Neural cell (in vitro differentiated cells): Measurements from ENCODE around the gene LTN1.

Source experiments
- EP300 ChIP-seq: fragments of 450-650 bp; conservative IDR thresholded peaks from 2 replicates; pipeline ENCODE4 v1.6.1; 2014; ENCODE audit warnings: antibody characterized with exemption, mild to moderate bottlenecking, moderate library complexity; ENCODE audit not compliant: poor library complexity, severe bottlenecking
- EZH2 ChIP-seq: fragments of 200-600, 300-800 bp; shearing (Covaris generic), sonication (generic); IDR thresholded peaks from 2 replicates; pipeline ENCODE4 v1.6.1; 2014; ENCODE audit warnings: antibody characterized with exemption, low read length, borderline replicate concordance, mild to moderate bottlenecking; ENCODE audit not compliant: insufficient read depth, poor library complexity, severe bottlenecking
- MXI1 ChIP-seq: fragments of 450-650 bp; conservative IDR thresholded peaks from 2 replicates; pipeline ENCODE4 v1.6.1; 2014; ENCODE audit warnings: antibody characterized with exemption, mild to moderate bottlenecking; ENCODE audit not compliant: poor library complexity, severe bottlenecking
- POLR2AphosphoS5 ChIP-seq: IDR thresholded peaks from 2 replicates; pipeline ENCODE4 v1.6.1; 2012
- RAD21 ChIP-seq: fragments of 450-650 bp; conservative IDR thresholded peaks from 2 replicates; pipeline ENCODE4 v1.6.1; 2014; ENCODE audit warnings: antibody characterized with exemption, mild to moderate bottlenecking, moderate library complexity
- SMC3 ChIP-seq: fragments of 450-650 bp; conservative IDR thresholded peaks from 2 replicates; pipeline ENCODE4 v1.6.1; 2014; ENCODE audit warnings: antibody characterized with exemption, mild to moderate bottlenecking, moderate library complexity; ENCODE audit not compliant: poor library complexity
- TF ChIP-seq, protein P1 (sequence below): IDR thresholded peaks from 2 replicates; pipeline ENCODE4 v1.6.1; 2012; ENCODE audit warnings: borderline replicate concordance
- TF ChIP-seq, protein P2 (sequence below): fragments of 450-650 bp; IDR thresholded peaks from 2 replicates; pipeline ENCODE4 v1.5.1; 2014; ENCODE audit warnings: antibody characterized with exemption, mild to moderate bottlenecking, moderate library complexity; ENCODE audit not compliant: poor library complexity, severe bottlenecking

DNA sequence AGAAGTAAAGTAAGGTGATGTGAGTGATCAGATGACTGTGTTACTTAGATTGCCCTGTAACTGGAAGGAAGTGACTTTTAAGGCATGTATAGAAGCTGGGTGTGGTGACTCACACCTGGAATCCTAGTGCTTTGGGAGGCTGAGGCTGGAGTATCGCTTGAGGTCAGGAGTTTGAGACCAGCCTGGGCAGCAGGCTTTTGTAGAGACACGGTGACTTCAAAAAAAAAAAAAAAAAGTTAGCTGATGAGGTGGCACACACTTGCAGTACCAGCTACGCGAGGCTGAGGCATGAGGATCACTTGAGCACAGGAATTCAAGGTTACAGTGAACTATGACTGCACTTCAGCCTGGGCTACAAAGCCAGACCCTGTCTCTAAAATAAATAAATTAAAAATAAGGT is 29.5 kb upstream of the LTN1 start:
- TF ChIP-seq EP300 = no peak
- TF ChIP-seq, protein P1, sequence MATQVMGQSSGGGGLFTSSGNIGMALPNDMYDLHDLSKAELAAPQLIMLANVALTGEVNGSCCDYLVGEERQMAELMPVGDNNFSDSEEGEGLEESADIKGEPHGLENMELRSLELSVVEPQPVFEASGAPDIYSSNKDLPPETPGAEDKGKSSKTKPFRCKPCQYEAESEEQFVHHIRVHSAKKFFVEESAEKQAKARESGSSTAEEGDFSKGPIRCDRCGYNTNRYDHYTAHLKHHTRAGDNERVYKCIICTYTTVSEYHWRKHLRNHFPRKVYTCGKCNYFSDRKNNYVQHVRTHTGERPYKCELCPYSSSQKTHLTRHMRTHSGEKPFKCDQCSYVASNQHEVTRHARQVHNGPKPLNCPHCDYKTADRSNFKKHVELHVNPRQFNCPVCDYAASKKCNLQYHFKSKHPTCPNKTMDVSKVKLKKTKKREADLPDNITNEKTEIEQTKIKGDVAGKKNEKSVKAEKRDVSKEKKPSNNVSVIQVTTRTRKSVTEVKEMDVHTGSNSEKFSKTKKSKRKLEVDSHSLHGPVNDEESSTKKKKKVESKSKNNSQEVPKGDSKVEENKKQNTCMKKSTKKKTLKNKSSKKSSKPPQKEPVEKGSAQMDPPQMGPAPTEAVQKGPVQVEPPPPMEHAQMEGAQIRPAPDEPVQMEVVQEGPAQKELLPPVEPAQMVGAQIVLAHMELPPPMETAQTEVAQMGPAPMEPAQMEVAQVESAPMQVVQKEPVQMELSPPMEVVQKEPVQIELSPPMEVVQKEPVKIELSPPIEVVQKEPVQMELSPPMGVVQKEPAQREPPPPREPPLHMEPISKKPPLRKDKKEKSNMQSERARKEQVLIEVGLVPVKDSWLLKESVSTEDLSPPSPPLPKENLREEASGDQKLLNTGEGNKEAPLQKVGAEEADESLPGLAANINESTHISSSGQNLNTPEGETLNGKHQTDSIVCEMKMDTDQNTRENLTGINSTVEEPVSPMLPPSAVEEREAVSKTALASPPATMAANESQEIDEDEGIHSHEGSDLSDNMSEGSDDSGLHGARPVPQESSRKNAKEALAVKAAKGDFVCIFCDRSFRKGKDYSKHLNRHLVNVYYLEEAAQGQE = no peak
- TF ChIP-seq, protein P2, sequence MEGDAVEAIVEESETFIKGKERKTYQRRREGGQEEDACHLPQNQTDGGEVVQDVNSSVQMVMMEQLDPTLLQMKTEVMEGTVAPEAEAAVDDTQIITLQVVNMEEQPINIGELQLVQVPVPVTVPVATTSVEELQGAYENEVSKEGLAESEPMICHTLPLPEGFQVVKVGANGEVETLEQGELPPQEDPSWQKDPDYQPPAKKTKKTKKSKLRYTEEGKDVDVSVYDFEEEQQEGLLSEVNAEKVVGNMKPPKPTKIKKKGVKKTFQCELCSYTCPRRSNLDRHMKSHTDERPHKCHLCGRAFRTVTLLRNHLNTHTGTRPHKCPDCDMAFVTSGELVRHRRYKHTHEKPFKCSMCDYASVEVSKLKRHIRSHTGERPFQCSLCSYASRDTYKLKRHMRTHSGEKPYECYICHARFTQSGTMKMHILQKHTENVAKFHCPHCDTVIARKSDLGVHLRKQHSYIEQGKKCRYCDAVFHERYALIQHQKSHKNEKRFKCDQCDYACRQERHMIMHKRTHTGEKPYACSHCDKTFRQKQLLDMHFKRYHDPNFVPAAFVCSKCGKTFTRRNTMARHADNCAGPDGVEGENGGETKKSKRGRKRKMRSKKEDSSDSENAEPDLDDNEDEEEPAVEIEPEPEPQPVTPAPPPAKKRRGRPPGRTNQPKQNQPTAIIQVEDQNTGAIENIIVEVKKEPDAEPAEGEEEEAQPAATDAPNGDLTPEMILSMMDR = no peak
- no peak for TF ChIP-seq MXI1
- no peak for TF ChIP-seq EZH2
- TF ChIP-seq RAD21 = no peak
- TF ChIP-seq POLR2AphosphoS5 = no peak
- TF ChIP-seq SMC3 = no peak
